HG03558 (cell line): ENCODE results near the gene EFCAB14.

Source experiments
- ATAC-seq: cut with Tn5 transposase; IDR thresholded peaks from one replicate; pipeline ENCODE4 v1.9.1; 2021; ENCODE audit warnings: moderate number of reproducible peaks; ENCODE audit not compliant: unreplicated experiment; ENCODE audit errors: extremely low read depth

The EFCAB14 gene

GRCh38 chr1:46630719-46631118, 88.2 kb downstream of the EFCAB14 start:
- no peak for ATAC-seq
